Endothelial cell of umbilical vein (primary cell): ENCODE data around the gene MSH3. TPM values are rescaled to one million over a fixed set of nuclear protein-coding genes. Genes with fewer than 3 reads are reported as not detected.

Experiments
- BruUV-seq: library from RNA; stranded (reverse); fragments of 400-500 nt; replicated peaks from 2 replicates; lab custom pipeline; 2021; lab: Mats Ljungman, UMichigan
- CTCF ChIA-PET: fragments of 300-600, 350-600 bp; sonication (Branson Sonifier 250); formaldehyde crosslinking; loops from one replicate; lab custom pipeline; 2021; ENCODE audit warnings: antibody characterized with exemption, inconsistent platforms; lab: Charles Lee
- POLR2A ChIA-PET: fragments of 300-600, 350-600 bp; sonication (Branson Sonifier 250); formaldehyde crosslinking; loops from one replicate; lab custom pipeline; 2021; ENCODE audit warnings: antibody characterized with exemption, inconsistent platforms; lab: Charles Lee
- DNase-seq: peaks from one replicate; pipeline ENCODE4 v3.0.0-alpha.2; 2011; ENCODE audit warnings: low read depth, low spot score
- FAIRE-seq: peaks from 2 replicates; lab custom pipeline; 2011; peaks lifted over from hg19 to GRCh38; lab: Jason Lieb, UNC
- H2AFZ ChIP-seq: 2 replicates; pipeline ENCODE4 v1.6.0; 2012; ENCODE audit warnings: low read depth, low read length, control low read depth, inconsistent platforms
- H3K27ac ChIP-seq: 2 replicates; pipeline ENCODE4 v1.5.1; 2011; ENCODE audit warnings: low read depth, mild to moderate bottlenecking, control low read depth, low read length, moderate library complexity; ENCODE audit not compliant: insufficient read depth
- H3K27me3 ChIP-seq, 2 experiments: 2 replicates each; pipeline versions ENCODE4 v1.6.0 to v1.6.1; 2011; ENCODE audit warnings: low read length in 2 of 2, mixed read lengths in 1 of 2; ENCODE audit not compliant: control insufficient read depth in 2 of 2, insufficient read depth in 2 of 2
- H3K36me3 ChIP-seq, 2 experiments: 2 replicates in 1 of 2; 3 replicates in 1 of 2; pipeline ENCODE4 v1.5.1; 2011; ENCODE audit warnings: low read length in 2 of 2, mild to moderate bottlenecking in 1 of 2, moderate library complexity in 1 of 2; ENCODE audit not compliant: control insufficient read depth in 2 of 2, insufficient read depth in 2 of 2; ENCODE audit errors: extremely low read depth in 1 of 2
- H3K4me1 ChIP-seq: 3 replicates; pipeline ENCODE4 v1.5.1; 2011; ENCODE audit warnings: mild to moderate bottlenecking, low read length; ENCODE audit not compliant: control insufficient read depth, insufficient read depth; ENCODE audit errors: extremely low read depth
- H3K4me2 ChIP-seq: 2 replicates; pipeline ENCODE4 v1.6.1; 2011; ENCODE audit warnings: low read length, control low read depth, mixed read lengths; ENCODE audit not compliant: insufficient read depth
- H3K4me3 ChIP-seq, 3 experiments: fragments of 200-600 bp in 1 of 3; sonication (generic), shearing (Covaris generic) in 1 of 3; replicated peaks in 1 of 3; 2 replicates each; pipeline ENCODE4 v1.5.1; 2011 to 2016; ENCODE audit warnings: control low read depth in 3 of 3, low read length in 3 of 3, mild to moderate bottlenecking in 2 of 3, inconsistent platforms in 1 of 3, low read depth in 1 of 3, moderate library complexity in 1 of 3; ENCODE audit not compliant: insufficient read depth in 1 of 3
- H3K79me2 ChIP-seq: 2 replicates; pipeline ENCODE4 v1.6.0; 2012; ENCODE audit warnings: low read length, inconsistent platforms; ENCODE audit not compliant: control insufficient read depth, insufficient read depth
- H3K9ac ChIP-seq: replicated peaks from 2 replicates; pipeline ENCODE3; 2011; ENCODE audit warnings: low read length, control low read depth; ENCODE audit not compliant: insufficient read depth; ENCODE audit errors: extremely low read depth
- H3K9me1 ChIP-seq: replicated peaks from 3 replicates; pipeline ENCODE4 v1.6.0; 2011; ENCODE audit warnings: mild to moderate bottlenecking, low read length; ENCODE audit not compliant: control insufficient read depth, insufficient read depth; ENCODE audit errors: extremely low read depth
- H3K9me3 ChIP-seq: replicated peaks from 2 replicates; pipeline ENCODE4 v1.5.1; 2012; ENCODE audit warnings: low read length, inconsistent platforms; ENCODE audit not compliant: control insufficient read depth, insufficient read depth
- H4K20me1 ChIP-seq: replicated peaks from 2 replicates; pipeline ENCODE3; 2011; ENCODE audit warnings: mild to moderate bottlenecking, low read length; ENCODE audit not compliant: control insufficient read depth, insufficient read depth; ENCODE audit errors: extremely low read depth
- EZH2 ChIP-seq: IDR thresholded peaks from 2 replicates; pipeline ENCODE4 v1.6.1; 2012; ENCODE audit warnings: borderline replicate concordance, low read depth, mild to moderate bottlenecking, moderate library complexity, low read length, inconsistent platforms; ENCODE audit not compliant: severe bottlenecking
- FOS ChIP-seq: IDR thresholded peaks from 2 replicates; pipeline ENCODE4 v1.6.1; 2011; ENCODE audit warnings: mild to moderate bottlenecking, low read length, moderate library complexity, borderline replicate concordance; ENCODE audit not compliant: insufficient read depth
- GATA2 ChIP-seq: IDR thresholded peaks from 2 replicates; pipeline ENCODE4 v1.7.0; 2011; ENCODE audit warnings: low read depth, mild to moderate bottlenecking, moderate library complexity, mixed read lengths, low read length; ENCODE audit not compliant: insufficient read length, insufficient read depth
- JUN ChIP-seq: IDR thresholded peaks from 2 replicates; pipeline ENCODE4 v1.6.1; 2011; ENCODE audit warnings: borderline replicate concordance, low read depth; ENCODE audit not compliant: insufficient read length, insufficient read depth
- MAX ChIP-seq: IDR thresholded peaks from 2 replicates; pipeline ENCODE4 v1.6.1; 2011; ENCODE audit not compliant: insufficient read depth, insufficient read length
- MYC ChIP-seq: IDR thresholded peaks from one replicate; pipeline ENCODE4 v1.6.1; 2011; ENCODE audit warnings: mild to moderate bottlenecking, low read depth, low read length
- POLR2A ChIP-seq: IDR thresholded peaks from 2 replicates; pipeline ENCODE4 v1.6.1; 2012; ENCODE audit warnings: low read depth, mild to moderate bottlenecking, control low read depth, low read length
- POLR2AphosphoS5 ChIP-seq: IDR thresholded peaks from 2 replicates; pipeline ENCODE4 v1.6.1; 2012; ENCODE audit warnings: low read depth, mild to moderate bottlenecking, control low read depth, low read length, moderate library complexity; ENCODE audit not compliant: insufficient read depth
- dilution Hi-C: fragments of 300-500 bp; cut with MboI; formaldehyde crosslinking; loops from one replicate; pipeline ENCODE4 v1.15.0; 2019; ENCODE audit warnings: low sequenced_read_pairs; ENCODE audit not compliant: extremely low pct_ligation_motif_present
- intact Hi-C: fragments of 100-400 bp; cut with micrococcal nuclease; formaldehyde crosslinking; loops from one replicate; pipeline ENCODE4 v1.10.0; 2022
- polyA plus RNA-seq, 4 experiments: library from polyadenylated mRNA; depleted of rRNA in 3 of 4; stranded (reverse) in 3 of 4; unstranded in 1 of 4; fragments of >200 nt; gene quantifications; 2 replicates each; pipeline versions ENCODE4 v1.2.1 to v1.2.3, GENCODE V29; 2011 to 2012; ENCODE audit warnings: missing spikeins in 1 of 4
- total RNA-seq: library from RNA; stranded (reverse); gene quantifications from 2 replicates; pipeline ENCODE4 v1.2.3, GENCODE V29; 2021

MSH3 gene
- total and polyA plus RNA-seq, 2 donors (not counting 3 experiments of a cell fraction or from before 2014, with no cell fraction given): 2.0 to 13.0 TPM

- no peaks in the 10 kb centered on the region for H3K27me3 ChIP-seq
- intact Hi-C loops: no loop called here
Measured at GRCh38 chr5:80919678-80920196, 265.3 kb downstream of the MSH3 start.

GRCh38 chr5:80920333-80920732 lies 265.9 kb downstream of the MSH3 start:
- H3K9me1 ChIP-seq: no peaks in the 10 kb centered on the region
- dilution Hi-C loops (no loop called here), intact Hi-C loops (no loop called here)
- H3K4me1 ChIP-seq: no peaks in the 10 kb centered on the region
- no peaks in the 10 kb centered on the region for H3K9me3 ChIP-seq
- no peak overlapping the region for H3K4me2 ChIP-seq
- H3K36me3 ChIP-seq: no peaks in the 10 kb centered on the region
- no peak overlapping the region for H3K27ac ChIP-seq
- H3K27me3 ChIP-seq: no peaks in the 10 kb centered on the region
- H2AFZ ChIP-seq: no peak overlapping the region
- no peak overlapping the region for H3K9ac ChIP-seq
- no TSS peak for BruUV-seq
- no peak overlapping the region for H3K4me3 ChIP-seq
- no peaks in the 10 kb centered on the region for H4K20me1 ChIP-seq
- FAIRE-seq (no peak), DNase-seq (no peak)
- ChIA-PET CTCF (interaction anchor here (1.0 to 1.7 kb wide), 2 partner anchors 58 to 188 kb away, joined by 3 to 5 read pairs; no protein-coding TSS in a partner anchor), POLR2A (no interaction called here)
- TF ChIP-seq JUN: no peak
- TF ChIP-seq POLR2A: no peak
- no peak for TF ChIP-seq GATA2
- TF ChIP-seq FOS: no peak
- TF ChIP-seq EZH2: no peak
- no peak for TF ChIP-seq POLR2AphosphoS5
- TF ChIP-seq MYC: no peak
- no peak for TF ChIP-seq MAX
- no peaks in the 10 kb centered on the region for H3K79me2 ChIP-seq

More at GRCh38 chr5:80919678-80920196, 265.3 kb downstream of the MSH3 start:
- Histone ChIP-seq H3K79me2 (no peaks in the 10 kb centered on the region), H3K36me3 (no peaks in the 10 kb centered on the region), H3K4me2 (no peak overlapping the region), H3K9me1 (no peaks in the 10 kb centered on the region), H3K4me1 (no peaks in the 10 kb centered on the region), H2AFZ (no peak overlapping the region), H3K9me3 (no peaks in the 10 kb centered on the region), H3K4me3 (no peak overlapping the region), H4K20me1 (no peaks in the 10 kb centered on the region), H3K27ac (no peak overlapping the region), H3K9ac (no peak overlapping the region)
- dilution Hi-C loops: no loop called here
- no peak for DNase-seq
- no TSS peak for BruUV-seq
- ChIA-PET POLR2A (no interaction called here), CTCF (interaction anchor here (1.0 to 1.7 kb wide), 2 partner anchors 59 to 188 kb away, joined by 3 to 5 read pairs; no protein-coding TSS in a partner anchor)
- no peak for FAIRE-seq
- TF ChIP-seq POLR2AphosphoS5: no peak
